ENCODE results near the gene SPATS2L.

DNA sequence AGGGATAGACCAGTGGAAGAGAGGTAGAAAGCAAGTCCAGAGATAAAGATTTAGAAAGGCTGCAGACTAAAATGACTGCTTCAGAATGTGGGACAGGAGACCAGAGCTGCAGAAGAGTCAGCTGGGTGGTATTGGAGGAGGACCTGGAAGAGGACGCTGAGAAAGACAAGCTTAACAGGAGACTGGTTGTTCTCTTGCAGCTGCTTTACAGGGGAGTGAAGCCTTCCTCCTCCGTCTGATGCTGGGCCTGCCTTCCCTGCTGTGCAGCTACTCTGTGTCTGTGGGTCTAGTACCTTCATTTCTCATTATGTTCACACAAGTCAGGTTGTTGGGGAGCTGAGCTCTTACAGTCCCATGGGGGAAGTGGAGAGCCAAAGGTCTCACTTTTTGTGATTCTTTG, 35.7 kb downstream of the SPATS2L start:
- TF ChIP-seq MZF1 (tag by site-specific recombination; IDR thresholded peaks at IDR 0.05; ENCODE audit: borderline replicate concordance) (no peak), YY1 (tag by site-specific recombination; IDR thresholded peaks at IDR 0.05) (no peak), ZNF664 (tag by site-specific recombination; IDR thresholded peaks at IDR 0.05) (no peak), TCF7L2 (IDR thresholded peaks at IDR 0.05; ENCODE audit: borderline replicate concordance, low read depth, low read length) (no peak), SCRT1 (tag by site-specific recombination; IDR thresholded peaks at IDR 0.05; ENCODE audit: borderline replicate concordance) (no peak), ZNF133 (tag by site-specific recombination; IDR thresholded peaks at IDR 0.05) (no peak), ZNF274 (IDR thresholded peaks at IDR 0.05; ENCODE audit: low read length) (no peak), ZNF274 (tag by site-specific recombination; IDR thresholded peaks at IDR 0.05; ENCODE audit: borderline replicate concordance) (no peak), ZNF670 (tag by site-specific recombination; IDR thresholded peaks at IDR 0.05; ENCODE audit: low read depth) (no peak)
- TF ChIP-seq, protein P1, sequence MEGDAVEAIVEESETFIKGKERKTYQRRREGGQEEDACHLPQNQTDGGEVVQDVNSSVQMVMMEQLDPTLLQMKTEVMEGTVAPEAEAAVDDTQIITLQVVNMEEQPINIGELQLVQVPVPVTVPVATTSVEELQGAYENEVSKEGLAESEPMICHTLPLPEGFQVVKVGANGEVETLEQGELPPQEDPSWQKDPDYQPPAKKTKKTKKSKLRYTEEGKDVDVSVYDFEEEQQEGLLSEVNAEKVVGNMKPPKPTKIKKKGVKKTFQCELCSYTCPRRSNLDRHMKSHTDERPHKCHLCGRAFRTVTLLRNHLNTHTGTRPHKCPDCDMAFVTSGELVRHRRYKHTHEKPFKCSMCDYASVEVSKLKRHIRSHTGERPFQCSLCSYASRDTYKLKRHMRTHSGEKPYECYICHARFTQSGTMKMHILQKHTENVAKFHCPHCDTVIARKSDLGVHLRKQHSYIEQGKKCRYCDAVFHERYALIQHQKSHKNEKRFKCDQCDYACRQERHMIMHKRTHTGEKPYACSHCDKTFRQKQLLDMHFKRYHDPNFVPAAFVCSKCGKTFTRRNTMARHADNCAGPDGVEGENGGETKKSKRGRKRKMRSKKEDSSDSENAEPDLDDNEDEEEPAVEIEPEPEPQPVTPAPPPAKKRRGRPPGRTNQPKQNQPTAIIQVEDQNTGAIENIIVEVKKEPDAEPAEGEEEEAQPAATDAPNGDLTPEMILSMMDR (tag by site-specific recombination; IDR thresholded peaks at IDR 0.05): no peak
- TF ChIP-seq, protein P2, sequence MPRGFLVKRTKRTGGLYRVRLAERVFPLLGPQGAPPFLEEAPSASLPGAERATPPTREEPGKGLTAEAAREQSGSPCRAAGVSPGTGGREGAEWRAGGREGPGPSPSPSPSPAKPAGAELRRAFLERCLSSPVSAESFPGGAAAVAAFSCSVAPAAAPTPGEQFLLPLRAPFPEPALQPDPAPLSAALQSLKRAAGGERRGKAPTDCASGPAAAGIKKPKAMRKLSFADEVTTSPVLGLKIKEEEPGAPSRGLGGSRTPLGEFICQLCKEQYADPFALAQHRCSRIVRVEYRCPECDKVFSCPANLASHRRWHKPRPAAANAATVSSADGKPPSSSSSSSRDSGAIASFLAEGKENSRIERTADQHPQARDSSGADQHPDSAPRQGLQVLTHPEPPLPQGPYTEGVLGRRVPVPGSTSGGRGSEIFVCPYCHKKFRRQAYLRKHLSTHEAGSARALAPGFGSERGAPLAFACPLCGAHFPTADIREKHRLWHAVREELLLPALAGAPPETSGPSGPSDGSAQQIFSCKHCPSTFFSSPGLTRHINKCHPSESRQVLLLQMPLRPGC (tag by site-specific recombination; IDR thresholded peaks at IDR 0.05): no peak
- TF ChIP-seq, protein P3, sequence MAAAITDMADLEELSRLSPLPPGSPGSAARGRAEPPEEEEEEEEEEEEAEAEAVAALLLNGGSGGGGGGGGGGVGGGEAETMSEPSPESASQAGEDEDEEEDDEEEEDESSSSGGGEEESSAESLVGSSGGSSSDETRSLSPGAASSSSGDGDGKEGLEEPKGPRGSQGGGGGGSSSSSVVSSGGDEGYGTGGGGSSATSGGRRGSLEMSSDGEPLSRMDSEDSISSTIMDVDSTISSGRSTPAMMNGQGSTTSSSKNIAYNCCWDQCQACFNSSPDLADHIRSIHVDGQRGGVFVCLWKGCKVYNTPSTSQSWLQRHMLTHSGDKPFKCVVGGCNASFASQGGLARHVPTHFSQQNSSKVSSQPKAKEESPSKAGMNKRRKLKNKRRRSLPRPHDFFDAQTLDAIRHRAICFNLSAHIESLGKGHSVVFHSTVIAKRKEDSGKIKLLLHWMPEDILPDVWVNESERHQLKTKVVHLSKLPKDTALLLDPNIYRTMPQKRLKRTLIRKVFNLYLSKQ (tag by site-specific recombination; IDR thresholded peaks at IDR 0.05; ENCODE audit: borderline replicate concordance): no peak
- TF ChIP-seq, protein P4, sequence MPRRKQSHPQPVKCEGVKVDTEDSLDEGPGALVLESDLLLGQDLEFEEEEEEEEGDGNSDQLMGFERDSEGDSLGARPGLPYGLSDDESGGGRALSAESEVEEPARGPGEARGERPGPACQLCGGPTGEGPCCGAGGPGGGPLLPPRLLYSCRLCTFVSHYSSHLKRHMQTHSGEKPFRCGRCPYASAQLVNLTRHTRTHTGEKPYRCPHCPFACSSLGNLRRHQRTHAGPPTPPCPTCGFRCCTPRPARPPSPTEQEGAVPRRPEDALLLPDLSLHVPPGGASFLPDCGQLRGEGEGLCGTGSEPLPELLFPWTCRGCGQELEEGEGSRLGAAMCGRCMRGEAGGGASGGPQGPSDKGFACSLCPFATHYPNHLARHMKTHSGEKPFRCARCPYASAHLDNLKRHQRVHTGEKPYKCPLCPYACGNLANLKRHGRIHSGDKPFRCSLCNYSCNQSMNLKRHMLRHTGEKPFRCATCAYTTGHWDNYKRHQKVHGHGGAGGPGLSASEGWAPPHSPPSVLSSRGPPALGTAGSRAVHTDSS (tag by site-specific recombination; IDR thresholded peaks at IDR 0.05): no peak
- TF ChIP-seq, protein P5, sequence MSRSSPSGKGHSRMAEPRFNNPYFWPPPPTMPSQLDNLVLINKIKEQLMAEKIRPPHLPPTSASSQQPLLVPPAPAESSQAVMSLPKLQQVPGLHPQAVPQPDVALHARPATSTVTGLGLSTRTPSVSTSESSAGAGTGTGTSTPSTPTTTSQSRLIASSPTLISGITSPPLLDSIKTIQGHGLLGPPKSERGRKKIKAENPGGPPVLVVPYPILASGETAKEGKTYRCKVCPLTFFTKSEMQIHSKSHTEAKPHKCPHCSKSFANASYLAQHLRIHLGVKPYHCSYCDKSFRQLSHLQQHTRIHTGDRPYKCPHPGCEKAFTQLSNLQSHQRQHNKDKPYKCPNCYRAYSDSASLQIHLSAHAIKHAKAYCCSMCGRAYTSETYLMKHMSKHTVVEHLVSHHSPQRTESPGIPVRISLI (tag by site-specific recombination; IDR thresholded peaks at IDR 0.05): no peak
- TF ChIP-seq, protein P6, sequence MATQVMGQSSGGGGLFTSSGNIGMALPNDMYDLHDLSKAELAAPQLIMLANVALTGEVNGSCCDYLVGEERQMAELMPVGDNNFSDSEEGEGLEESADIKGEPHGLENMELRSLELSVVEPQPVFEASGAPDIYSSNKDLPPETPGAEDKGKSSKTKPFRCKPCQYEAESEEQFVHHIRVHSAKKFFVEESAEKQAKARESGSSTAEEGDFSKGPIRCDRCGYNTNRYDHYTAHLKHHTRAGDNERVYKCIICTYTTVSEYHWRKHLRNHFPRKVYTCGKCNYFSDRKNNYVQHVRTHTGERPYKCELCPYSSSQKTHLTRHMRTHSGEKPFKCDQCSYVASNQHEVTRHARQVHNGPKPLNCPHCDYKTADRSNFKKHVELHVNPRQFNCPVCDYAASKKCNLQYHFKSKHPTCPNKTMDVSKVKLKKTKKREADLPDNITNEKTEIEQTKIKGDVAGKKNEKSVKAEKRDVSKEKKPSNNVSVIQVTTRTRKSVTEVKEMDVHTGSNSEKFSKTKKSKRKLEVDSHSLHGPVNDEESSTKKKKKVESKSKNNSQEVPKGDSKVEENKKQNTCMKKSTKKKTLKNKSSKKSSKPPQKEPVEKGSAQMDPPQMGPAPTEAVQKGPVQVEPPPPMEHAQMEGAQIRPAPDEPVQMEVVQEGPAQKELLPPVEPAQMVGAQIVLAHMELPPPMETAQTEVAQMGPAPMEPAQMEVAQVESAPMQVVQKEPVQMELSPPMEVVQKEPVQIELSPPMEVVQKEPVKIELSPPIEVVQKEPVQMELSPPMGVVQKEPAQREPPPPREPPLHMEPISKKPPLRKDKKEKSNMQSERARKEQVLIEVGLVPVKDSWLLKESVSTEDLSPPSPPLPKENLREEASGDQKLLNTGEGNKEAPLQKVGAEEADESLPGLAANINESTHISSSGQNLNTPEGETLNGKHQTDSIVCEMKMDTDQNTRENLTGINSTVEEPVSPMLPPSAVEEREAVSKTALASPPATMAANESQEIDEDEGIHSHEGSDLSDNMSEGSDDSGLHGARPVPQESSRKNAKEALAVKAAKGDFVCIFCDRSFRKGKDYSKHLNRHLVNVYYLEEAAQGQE (tag by site-specific recombination; IDR thresholded peaks at IDR 0.05): no peak

Data from HEK293 (cell line).